ENCODE data around the gene BRCA1.
"Not testable (repeated sequence)": the region's sequence is repeated elsewhere in the genome, so short reads cannot be mapped to it uniquely, and the experiment has no call there.

BRCA1 gene

DNA sequence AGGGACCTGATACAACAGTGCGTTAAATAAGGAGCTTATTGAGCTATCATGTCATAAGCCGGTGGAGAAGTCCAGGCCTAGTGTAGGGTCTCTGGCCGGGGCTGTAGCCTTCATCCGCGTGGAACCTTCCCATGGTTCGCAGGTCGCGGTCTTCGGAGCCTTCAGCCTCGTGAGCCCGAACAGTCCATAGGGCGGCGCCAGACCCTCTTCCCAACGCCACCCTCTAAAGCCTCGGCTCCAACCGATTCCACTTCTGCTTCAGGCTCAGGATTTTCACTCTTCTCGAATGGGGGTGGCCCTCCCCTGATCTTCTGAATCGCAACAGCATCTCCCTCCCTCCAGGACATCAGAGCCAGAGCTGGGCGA is 10.3 kb upstream of the BRCA1 start:
- DNase-seq (ENCODE audit: extremely low read depth, low read depth), result no peak

DNA sequence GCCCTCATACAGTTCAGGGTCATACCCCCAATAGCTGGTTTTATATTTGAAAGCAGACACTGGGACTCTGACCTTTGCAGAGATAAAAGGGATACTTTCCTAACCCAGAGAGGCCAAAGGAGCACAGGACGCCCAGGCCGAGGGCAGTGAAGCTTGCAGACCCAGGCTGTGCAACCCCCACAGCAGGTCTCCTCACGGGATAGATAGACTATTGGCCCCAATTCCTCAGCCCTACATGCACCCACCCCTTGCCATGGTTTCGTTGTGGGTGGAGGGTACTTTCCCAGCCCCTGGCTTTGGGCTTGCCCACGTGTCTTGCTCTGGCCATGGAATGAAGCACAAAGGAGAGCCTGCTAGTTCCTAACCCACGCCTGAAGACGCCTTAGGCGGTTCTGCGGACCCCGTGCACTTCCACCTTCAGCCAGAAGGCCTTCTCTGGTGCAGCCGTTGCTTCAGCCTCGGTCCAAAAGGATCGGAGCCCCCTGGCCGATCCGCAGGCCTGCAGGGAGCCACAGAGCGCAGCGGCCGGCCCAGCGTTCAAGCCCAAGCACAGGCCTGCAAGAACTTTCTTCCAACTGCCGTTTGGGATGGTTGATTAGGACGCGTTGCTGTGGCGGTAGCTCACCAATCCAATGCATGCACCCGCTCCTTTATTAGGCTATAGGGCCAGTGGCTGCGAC is 9.8 kb upstream of the BRCA1 start:
- H3K4me3 ChIP-seq (replicated peaks; ENCODE audit: low read depth, low read length), result no peak overlapping the region

More for the DNA sequence above, 10.3 kb upstream of the BRCA1 start:
- no peak for TF ChIP-seq CTCF (IDR thresholded peaks at IDR 0.05; ENCODE audit: low read depth, low read length, missing control alignments)
- no peak overlapping the region for H3K4me3 ChIP-seq (replicated peaks; ENCODE audit: low read depth, low read length)

DNA sequence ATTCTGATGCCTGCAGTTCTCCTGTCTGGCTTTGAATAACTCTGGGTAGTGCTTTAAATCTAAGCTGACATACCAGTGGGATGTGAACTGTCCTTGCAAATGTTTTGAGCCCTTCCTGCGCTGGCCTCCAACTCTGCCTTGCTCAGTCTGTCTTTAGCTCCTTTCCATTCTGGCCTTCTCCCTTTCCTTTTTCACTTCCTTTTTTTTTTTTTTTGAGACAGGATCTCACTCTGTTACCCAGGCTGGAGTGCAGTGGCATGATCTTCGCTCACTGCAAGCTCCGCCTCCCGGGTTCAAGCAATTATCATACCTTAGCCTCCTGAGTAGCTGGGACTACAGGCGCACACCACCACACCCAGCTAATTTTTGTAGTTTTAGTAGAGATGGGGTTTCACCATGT is 8.3 kb upstream of the BRCA1 start:
- H3K4me3 ChIP-seq (replicated peaks; ENCODE audit: low read depth, low read length); DNase-seq (ENCODE audit: extremely low read depth, low read depth): not testable (repeated sequence)

More for the DNA sequence above, 9.8 kb upstream of the BRCA1 start:
- TF ChIP-seq CTCF (IDR thresholded peaks at IDR 0.05; ENCODE audit: low read depth, low read length, missing control alignments), result no peak
- no peak for DNase-seq (ENCODE audit: extremely low read depth, low read depth)

DNA sequence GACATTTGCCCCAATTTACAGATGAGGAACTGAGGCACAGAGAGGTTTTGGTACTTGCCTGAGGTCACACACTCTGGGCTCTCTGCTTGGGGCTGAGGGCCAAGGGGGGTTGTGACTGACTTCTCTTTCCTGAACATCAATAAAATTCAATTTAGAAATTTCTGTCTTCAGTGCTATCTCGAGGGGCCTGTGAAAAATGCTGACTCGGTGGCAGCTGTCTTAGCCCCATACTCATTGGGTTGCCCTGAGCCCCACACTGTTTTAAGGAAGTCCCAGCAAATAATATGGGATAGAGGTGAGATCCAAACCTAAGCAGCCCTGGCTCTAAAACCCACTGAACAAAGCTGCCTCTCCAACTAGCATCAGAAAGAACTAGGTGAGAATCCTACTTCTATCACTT is 7.0 kb upstream of the BRCA1 start:
- TF ChIP-seq CTCF (IDR thresholded peaks at IDR 0.05; ENCODE audit: low read depth, low read length, missing control alignments), result no peak
- no peak overlapping the region for H3K4me3 ChIP-seq (replicated peaks; ENCODE audit: low read depth, low read length)
- no peak for DNase-seq (ENCODE audit: extremely low read depth, low read depth)

DNA sequence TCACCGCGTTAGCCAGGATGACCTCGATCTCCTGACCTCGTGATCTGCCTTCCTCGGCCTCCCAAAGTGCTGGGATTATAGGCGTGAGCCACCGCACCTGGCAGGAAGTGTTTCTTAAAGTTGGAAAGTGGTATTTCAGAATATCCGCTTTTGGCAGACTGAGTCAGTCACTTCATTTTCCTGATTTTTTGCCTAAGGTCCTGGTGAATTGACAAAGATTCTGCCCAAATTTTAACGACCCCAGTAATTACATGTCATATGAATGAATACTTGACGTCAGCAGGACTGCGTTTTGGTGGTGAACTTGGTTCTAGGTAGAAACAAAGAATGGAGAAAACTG is 4.5 kb upstream of the BRCA1 start:
- no peak for TF ChIP-seq CTCF (IDR thresholded peaks at IDR 0.05; ENCODE audit: low read depth, low read length, missing control alignments)
- no peak for DNase-seq (ENCODE audit: extremely low read depth, low read depth)
- no peak overlapping the region for H3K4me3 ChIP-seq (replicated peaks; ENCODE audit: low read depth, low read length)

- not testable (repeated sequence) for H3K4me3 ChIP-seq (replicated peaks; ENCODE audit: low read depth, low read length); DNase-seq (ENCODE audit: extremely low read depth, low read depth)
These were observed 2.2 kb upstream of the BRCA1 start for GRCh38 chr17:43127333-43127876.

GRCh38 chr17:43126911-43127290 is 1.7 kb upstream of the BRCA1 start:
- DNase-seq (ENCODE audit: extremely low read depth, low read depth), result no peak
- TF ChIP-seq CTCF (IDR thresholded peaks at IDR 0.05; ENCODE audit: low read depth, low read length, missing control alignments), result no peak
- H3K4me3 ChIP-seq (replicated peaks; ENCODE audit: low read depth, low read length), result no peak overlapping the region
